GM19438 (cell line): ENCODE results near the gene HDAC4.
A peak's percentile ranks its signal among the peaks of the same experiment; 100 is the strongest.

Experiments
- ATAC-seq: cut with Tn5 transposase; IDR thresholded peaks from one replicate; pipeline ENCODE4 v1.9.1; 2021; ENCODE audit warnings: low read depth; ENCODE audit not compliant: unreplicated experiment

Gene HDAC4

DNA sequence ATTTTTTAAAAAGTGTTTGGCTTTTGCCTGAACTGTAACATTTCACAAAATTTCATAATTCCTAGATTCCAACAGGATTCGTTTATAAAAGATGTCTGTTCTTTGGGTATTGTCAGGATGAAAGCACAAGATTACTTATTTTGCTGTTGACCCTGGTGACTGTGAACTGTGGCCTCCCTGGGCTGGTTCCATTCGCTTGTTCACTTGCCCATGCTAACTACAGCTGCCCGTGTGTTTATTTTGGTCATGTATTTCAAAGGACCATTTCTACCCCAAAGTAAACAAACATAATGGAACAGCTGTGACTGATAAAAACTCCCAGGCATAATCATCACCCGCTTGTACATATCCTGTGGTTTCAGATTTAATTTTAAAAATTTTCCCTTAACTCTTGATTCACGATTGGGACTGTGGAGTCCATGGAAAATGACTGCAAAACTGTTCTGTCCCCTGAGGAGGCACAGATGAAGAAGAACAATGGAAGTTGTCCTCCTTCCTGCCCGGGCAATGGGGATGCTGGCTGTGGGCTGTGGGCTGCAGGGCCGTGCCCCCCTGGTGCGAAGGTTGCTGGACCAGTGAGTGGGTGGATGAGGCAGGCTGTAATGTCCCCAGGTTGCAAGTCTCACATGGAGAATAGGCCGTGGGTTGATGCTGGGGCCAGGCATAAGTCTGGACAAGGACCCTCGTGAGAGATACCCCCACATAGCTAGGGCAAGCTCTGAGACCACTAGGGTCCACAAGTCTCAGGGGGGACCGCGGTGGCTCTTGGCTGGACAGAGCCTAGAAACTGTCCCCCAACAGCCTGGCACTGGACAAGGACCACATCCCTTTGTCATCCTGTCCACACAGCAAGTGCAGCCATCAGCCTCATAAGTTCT is 28.9 kb upstream of the HDAC4 start:
- ATAC-seq = no peak

DNA sequence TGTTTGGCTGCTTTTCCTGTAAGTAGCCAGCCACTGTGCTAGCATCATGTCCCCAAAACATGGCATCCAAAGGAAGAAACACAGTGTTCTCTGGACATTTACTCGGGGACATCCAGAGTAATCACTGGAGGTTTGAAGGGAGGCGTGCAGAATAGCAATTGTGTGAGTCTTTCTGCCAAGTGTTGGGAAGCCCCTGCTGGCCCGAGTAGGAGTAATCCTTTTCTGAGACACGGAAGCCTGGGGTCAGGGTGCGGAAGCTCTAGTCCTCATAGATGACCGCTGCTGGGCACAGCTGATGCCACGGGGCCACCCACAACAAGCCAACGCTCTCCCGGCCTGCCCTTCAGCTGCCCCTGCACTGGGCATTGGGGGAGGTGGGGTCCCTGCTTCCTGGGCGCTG is 24.8 kb upstream of the HDAC4 start:
- no peak for ATAC-seq

DNA sequence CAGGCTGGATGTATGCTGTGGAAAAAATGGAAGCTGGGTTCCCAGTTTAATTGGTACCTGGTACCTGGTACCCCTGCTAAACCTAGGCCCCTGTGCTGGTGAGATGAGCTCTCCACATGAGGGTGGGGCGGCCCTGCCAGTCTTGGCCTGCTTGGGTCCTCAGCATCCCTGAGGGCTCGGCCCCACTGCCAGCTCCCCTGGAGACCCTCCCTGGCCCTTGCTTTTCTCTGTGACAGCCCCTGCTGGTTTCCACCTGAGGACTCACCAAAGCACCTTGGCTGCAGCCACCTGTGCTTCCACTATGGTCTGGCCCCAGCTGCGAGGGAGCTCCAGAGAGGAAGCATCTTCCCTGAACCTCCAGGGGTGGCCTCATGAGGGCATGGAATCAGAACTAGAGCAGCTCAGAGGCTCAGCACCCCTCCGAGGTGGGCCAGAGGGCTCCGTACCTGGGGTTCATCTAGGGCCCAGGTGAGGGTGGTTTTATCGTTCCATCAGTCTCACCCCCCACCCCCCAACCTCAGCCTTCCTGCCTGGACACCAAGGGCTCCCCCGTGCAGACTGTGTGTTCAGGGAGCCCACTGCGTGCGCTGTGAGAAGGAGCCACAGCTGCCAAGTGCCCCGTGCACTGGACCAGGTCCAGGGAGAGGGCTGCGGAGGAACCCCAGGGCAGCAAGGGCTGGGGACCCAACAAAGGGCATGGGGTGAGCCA is 23.7 kb upstream of the HDAC4 start:
- ATAC-seq = no peak

DNA sequence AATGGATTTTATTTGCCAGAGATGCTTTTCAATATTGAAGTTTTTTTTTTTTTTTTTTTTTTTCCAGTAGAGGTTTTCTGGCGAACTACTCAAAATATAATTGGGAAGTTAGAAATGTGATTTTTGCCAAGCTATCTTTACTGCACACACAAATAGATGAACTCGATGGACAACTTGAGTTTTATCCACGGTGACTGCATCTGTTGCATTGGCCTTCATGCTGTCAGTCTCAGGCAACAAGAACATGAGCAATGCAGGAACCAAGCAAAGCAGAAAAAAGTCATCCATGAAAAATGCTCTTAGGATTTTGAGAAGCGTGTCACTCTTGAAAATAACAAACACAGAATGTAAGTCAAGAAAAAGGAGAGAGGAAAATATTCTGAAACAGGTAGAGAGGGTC is 22.7 kb upstream of the HDAC4 start:
- no peak for ATAC-seq

DNA sequence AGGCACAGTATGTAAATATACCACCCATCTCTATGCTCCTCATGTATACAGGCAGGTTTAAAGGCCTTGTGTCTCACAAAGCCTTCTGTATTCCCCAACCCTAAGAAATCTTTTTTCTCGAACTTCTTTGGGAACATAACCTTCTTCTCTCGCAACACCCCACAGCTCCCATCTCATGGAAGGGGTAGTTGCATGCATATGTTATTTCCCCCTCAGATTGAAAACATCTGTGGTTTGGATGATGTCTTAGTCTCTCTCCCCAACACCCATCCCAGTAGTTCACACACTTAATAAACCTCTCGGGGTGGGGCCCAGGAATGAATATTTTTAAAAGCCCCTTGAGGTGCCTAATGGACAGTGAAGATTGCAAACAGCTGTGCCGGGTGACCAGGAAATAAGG is 21.0 kb upstream of the HDAC4 start:
- ATAC-seq = no peak

DNA sequence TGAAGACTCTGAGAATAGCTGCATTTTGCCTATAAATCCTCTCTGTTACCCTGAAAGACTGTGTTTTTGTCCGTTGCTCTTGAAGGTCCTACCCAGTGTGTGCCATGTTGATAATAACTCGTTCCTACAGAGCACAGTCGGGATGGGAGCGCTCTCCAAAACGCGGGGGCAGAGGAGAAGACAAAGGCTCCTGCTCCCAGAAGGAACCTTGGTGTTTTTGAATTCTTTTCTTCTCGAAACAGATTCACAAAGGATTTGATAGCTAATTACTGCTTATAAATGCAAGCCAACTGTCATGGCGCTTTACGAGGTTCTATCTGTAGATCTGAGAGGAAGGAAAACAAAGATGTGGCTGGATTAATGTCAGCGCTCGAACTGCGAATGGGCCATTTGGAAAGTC is 19.3 kb upstream of the HDAC4 start:
- no peak for ATAC-seq

DNA sequence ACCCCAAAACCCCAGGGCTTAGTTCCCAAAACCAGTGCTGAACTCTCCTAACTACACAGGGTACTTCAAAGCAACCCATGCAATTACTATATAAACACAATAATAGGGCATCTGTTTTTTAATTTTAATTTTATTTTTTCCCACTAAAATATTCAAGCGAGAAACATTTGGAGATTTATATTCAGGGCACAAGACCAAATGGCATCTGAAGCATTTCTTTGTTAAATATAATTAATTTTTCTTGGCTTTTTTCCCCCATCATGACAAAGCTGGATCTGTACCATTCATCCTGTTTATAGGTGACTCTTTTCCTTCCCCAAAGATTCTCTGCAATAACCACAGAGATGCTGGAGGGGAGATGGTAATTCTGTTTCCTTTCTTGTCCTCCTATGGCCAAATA is 18.1 kb upstream of the HDAC4 start:
- no peak for ATAC-seq

DNA sequence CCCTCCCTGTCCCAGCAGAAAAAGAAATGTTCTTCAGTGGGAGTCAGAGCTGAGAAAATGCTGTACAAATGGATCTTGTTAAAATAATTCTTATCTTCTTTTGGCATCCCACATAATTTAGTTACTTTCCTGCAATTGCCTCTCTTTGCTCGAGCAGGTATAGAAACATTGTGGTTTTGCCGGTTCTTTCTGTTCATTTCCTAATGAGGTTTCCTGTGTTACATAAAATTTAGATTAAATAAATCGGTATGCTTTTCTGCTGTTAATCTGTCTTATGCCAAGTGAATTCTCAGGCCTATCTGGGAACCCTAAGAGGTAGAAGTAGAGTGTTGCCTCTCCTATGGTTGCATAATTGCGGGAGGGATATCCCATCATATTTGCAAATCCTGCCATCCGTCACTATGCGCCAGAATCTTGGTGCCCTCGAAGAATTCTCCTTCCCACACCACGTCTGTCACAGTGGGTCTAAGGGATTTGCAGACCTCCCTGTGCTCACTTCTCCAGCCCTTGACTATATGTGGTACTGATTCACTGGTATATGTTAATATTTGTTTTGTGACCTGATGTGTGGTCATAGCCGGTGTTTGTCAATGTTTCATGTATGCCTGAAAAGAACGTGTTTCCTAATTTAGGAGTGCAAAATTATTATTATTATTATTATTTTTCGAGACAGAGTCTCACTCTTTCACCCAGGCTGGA is 12.2 kb upstream of the HDAC4 start:
- ATAC-seq = no peak

DNA sequence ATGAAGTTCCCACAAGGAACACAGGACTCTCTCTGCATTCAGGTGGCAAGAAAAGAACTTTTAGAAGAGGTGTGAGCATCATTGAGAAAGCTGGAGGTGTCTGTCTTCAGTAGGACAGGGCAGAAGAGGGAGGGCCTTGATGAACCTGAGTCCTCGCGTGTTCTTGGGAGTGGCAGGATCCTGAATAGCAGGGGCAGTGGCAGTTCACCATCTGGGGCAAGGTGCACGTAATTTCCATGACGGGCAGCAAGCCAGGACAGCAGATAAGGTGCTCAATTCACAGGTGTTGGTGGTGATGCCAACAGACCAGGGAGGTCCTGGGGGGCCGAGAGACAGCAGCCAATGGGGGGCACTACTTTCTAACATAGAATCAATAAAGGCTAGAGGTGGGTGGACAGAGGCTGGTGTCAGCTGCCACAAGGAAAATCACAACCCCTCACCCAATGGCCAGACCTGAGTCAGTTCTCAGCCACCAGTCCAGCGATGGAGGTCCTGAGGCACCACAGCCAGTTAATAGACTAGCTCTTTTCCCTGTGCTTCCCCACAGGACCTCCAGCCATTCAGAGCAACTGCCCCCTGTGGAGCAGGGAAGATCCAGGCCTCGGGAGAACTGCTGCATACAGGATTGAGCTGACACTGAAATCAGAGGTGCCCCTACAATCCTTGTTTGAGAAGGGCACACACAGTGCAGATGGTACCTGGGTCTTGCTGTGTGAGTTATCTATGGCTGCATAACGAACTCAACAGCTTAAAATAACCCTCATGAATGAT is 10.9 kb upstream of the HDAC4 start:
- ATAC-seq = no peak

DNA sequence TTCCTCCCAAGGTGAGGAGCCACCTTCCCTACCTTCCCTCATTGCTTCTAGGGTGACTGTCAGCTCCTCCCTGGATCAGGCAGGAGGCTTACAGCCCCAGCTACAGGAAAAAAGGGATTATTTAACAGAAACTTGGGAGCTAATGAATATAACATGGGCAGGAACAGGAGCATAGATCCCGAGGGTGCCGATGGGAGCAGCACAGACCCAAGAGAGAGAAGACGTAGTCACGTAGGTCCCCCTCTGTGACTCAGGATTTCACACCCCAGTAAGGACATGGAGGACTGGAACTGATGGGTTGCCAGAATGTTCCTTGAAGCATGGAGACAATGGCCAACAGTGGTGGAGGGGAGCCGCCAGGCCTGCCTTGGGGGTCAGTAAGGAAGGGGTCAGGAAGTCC is 10.3 kb upstream of the HDAC4 start:
- ATAC-seq = no peak

DNA sequence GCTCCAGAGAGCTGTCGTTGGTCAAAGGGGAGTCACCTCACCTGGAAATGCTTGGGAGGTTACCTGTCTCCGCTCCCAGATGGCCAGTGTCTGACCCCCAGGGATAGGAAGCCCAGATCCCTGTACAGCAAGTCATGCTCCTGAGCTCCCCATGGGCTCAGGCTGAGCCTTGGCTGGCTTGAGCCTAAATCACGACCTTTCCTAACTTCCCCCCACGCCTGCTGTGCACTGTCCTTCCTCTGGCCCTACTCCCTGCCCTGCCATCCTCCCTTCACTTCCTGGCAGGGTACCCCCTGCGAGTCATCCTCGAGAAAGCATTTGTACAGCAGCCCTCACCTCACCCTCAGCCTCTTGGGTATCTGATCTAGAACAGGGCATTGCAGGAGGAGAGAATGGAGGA is 9.2 kb upstream of the HDAC4 start:
- no peak for ATAC-seq

DNA sequence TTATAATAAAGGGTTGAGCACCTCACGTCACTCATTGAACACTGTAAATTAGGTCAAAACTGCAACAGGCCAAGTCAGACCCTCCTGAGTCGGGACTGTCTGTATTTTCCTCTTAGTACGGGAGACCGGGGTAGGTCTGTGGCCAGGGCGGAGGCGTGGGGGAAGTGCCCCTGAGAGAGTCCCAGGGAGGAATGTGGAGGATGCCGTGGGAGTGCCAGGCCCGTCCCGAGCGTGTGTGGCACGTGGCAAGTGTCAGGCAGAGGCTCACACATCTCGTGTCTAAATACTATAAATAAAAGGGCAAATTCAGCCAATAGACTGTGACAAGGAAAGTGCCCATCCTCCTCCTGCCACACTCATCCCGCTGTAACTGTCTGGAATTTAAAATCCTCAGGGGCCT is 6.3 kb upstream of the HDAC4 start:
- no peak for ATAC-seq

DNA sequence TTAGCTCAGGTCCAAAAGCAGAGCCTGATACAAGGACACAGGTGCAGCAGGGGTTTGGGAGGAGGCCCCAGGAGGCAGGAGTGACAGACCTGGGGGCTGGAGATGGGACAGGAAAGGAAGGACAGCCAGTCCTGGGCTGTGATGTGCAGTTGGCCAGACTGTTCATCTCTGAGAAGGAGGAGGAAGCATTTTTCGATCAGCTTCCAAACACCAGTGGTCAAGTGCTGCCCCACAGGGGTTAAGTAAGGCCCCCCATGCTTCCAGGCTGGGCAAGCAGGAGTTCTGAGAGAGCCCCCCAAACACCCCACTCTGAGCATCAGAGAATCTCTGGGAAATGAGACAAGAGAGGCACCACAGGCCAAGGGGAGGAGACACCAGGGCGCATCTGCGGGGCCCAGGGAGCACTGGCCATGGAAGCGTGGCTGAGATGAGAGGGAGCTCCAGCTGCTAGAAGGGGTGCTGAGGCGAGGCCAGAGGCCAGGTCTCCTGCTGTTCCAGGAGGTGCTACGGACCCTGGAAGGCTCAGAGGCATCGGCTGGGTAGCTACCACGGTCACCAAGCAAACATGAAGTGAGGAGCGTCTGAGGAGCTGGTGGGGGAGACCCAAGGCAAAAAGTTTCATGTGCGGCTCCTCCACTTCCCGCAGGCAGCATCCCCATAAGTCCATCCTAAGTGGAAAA is 5.6 kb upstream of the HDAC4 start:
- ATAC-seq = no peak

DNA sequence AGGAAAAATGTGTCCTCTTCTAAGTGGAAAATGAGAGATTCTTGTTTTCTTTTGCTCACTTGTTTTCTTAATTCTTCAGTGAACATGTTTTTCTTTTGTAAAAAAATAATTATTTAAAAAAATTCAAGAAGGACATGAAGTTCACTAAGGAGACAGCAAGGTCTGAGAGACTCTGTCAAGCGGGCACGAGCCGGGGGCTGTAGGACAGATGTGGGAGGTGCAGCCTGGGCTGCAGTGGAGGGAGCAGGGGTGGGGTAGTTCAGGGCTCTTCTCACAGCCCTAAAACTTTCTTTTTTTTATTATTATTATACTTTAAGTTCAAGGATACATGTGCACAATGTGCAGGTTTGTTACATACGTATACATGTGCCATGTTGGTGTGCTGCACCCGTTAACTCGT is 4.3 kb upstream of the HDAC4 start:
- no peak for ATAC-seq

DNA sequence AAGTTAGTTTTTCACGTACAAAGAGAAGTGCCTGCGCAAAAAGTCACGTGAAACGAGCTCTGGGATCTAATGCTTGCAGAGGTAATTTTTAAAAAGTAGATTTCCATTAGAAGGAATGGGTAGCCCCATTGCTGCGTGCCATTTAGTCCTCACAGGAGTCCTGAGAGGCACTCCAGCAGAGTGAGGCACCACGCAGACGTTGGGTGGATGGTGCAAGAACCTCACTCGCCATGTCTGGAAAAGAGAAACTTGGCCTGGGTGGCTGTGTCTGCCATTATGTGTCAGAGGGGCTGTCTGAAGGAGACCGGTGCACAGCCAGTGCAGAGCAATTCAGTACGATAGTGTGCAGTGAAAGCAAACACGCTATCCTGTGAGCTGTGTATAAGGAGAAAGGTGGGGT is 1.8 kb upstream of the HDAC4 start:
- ATAC-seq = no peak

DNA sequence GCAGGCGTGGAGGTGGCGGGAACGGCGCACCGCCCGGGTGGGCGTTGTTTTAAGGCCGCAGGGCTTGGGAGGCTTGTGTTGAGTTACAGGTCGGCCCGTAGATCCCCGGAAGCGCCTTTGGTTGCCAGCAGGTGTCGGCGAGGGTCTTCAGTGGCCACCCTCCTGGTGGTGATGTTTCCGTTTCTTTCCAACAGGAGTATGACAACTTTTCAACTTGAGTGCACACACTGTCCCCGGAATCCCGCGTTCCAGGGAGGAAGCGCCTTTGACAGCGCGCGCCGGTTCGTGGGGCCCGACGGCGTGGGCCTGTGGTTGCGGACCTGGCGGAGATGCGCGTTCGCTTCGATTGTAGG is 1.0 kb upstream of the HDAC4 start:
- ATAC-seq = peak; percentile 8

DNA sequence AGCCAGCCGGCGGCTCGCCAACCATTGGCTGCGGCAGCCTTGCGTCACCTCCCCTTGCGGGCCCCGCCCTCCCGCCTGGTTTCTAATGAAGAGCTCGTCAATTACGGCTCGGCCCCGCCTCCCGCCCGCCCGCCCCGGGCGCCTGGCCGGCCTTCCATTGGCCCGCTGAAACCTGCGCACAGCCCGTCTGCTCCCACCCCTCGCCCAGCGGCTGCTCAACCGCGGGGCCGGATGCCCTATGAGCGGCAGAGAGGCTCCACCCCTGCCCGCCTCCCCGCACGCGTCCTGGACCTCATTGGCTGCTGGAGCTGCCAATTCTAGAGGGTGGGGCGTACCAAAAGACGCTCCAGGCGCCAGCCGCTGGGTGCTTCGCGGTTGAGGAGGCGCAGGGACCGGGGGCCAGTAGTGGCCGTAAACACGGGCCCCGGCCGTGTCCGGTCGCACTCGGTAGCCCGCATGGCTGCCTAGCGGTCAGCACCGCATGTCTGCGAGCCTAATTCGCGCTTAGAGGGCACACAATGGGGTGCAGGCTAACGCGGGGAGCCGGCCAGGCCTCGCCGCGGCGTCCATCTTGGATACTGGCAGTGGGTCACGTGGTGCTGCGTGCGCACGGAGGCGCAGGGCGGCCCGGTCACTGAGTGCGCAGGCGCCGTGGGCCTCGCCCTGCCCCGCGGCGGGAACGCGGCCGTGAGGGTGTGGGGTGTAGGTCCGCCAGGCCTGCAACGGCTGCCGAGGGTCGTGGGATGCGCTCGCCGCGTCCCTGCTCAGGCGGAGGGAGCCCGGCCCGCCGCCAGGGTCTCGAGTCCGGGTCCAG is 454 bp upstream of the HDAC4 start:
- ATAC-seq = peak; percentile 87

DNA sequence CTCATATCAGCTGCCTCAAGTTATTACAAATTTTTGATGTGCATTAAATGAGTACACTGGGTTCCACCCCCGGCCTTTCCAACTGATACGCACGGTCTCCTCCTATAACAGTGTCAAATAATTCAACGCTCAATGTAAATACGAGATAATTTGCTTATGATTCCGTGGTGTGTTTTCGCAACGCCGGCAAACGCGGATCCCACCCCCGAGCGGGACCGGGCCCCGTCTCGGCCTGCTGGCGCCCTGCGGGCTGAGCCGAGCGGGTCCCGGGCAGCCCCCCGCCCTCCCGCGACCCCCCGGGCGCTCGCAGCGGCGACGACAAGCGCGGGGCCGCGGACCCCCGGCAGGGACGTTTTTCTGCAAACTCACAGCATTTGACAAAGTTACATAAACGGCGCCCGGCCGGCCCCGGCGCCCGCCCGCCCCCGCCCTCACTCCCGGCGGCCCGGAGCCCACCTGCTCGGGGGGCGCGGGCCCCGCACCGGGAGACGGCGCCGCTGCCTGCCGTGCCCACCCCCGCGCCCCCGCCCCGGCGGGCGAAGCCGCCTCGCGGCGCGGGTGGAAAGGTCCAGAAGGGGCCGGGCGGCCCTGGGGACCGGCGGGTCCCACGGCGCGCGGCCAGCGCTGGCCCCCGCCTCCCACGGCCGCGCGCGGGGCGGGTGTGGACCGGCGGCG is 762 bp downstream of the HDAC4 start:
- ATAC-seq = no peak

DNA sequence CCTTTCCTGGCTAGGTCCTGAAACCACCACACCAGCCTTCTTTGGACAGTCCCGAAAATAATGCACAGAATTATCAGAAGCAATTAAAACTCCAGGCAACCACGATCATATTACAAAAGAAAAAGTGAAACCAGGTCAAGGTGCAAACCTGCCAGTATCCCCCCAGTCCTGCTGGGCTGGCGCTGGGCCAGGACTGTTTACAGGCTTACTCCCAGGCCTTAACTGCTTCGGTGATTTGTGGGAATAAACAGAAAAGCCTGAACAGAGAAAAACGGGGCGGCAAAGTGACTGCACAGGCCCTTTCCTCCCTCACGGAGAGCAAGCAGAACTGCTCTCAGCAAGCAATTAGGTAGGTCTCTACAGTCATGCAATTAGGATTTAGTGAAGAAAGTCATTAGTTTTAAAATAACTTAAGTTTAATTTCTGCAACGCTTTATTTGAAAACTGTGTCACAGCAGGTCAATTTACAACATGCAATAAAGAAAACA is 1.3 kb downstream of the HDAC4 start:
- no peak for ATAC-seq
